HG02840 (cell line): ENCODE measurements around the gene TTLL11.

ENCODE experiments used
- ATAC-seq: cut with Tn5 transposase; IDR thresholded peaks from one replicate; pipeline ENCODE4 v1.9.1; 2021; ENCODE audit warnings: mild to moderate bottlenecking, moderate library complexity, moderate number of reproducible peaks; ENCODE audit not compliant: unreplicated experiment, low FRiP score

Gene TTLL11, protein sequence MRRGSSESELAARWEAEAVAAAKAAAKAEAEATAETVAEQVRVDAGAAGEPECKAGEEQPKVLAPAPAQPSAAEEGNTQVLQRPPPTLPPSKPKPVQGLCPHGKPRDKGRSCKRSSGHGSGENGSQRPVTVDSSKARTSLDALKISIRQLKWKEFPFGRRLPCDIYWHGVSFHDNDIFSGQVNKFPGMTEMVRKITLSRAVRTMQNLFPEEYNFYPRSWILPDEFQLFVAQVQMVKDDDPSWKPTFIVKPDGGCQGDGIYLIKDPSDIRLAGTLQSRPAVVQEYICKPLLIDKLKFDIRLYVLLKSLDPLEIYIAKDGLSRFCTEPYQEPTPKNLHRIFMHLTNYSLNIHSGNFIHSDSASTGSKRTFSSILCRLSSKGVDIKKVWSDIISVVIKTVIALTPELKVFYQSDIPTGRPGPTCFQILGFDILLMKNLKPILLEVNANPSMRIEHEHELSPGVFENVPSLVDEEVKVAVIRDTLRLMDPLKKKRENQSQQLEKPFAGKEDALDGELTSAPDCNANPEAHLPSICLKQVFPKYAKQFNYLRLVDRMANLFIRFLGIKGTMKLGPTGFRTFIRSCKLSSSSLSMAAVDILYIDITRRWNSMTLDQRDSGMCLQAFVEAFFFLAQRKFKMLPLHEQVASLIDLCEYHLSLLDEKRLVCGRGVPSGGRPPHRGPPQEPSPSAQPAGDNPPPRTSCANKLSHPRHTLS

DNA sequence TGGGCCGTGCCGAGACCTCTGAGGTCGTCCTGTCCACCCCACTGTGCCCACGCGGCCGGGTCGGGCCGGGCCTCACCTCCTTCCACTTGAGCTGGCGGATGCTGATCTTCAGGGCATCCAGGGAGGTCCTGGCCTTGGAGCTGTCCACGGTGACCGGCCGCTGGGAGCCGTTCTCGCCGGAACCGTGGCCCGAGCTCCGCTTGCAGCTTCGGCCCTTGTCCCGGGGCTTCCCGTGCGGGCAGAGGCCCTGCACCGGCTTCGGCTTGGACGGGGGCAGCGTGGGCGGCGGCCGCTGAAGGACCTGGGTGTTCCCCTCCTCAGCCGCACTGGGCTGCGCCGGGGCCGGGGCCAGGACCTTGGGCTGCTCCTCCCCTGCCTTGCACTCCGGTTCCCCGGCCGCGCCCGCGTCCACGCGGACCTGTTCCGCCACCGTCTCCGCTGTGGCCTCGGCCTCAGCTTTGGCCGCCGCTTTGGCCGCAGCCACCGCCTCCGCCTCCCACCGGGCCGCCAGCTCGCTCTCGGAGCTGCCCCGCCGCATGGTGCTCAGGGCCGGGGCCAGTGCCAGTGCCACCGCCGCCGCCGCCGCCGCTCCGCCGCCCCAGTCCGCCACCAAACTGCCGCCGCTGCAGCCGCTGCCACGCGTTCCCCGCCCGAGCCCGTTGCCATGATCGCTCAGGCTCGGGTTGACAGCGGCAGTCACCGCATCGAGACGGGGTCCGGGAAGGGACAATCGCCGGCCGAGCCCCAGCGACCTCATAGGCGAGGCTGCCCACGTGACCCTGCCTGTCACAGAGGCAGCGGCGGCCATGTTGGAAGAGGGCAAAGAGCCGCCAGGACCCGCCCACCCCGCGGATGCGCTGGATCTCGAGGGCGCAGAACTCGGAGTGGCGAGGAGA is at the start of gene TTLL11:
TSS of gene TTLL11 (minus strand) at position 698 of the 896 bp plus-strand sequence. CDS start at position 538, 160 bp downstream.
- ATAC-seq = peak; percentile 81

GRCh38 chr9:122141671-122142070 is 48.6 kb upstream of the TTLL11 start:
- ATAC-seq = no peak

DNA sequence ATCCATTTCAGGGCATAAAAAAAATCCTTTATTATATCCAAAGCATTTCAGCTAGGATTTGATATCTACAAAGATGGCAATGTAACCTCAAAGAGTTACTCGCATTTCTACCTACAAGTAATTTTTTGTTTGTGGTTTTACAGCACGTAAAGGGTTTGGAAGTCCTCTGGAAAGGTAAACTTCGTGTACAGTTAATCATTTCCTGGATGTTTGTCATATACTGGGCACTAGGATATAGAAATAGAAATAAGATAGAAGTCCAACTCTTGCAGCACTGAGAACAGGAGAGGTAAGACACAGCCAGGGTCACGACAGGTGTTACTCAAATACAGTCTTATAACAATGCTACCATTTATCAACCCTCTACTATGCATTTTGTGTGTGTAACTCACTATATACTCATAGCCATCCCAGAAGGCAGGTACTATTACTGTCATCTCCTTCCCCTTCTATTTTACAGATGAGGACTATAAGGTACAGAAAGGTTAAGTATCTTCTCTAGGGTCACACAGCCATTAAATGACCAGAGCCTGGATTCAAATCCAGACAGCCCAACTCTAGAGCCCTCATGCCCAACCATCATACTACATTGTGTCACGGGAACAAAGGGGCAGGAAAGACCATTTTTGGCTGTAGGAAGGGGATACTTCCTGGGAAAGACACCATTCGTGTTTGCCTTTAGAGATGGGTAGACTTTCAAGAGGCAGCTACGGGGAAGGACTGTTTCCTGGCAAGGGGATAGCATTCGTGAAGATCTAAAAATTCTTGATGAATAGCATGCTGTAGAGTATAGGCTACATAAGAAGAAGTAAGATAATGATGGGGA is 47.5 kb upstream of the TTLL11 start:
- ATAC-seq = no peak

GRCh38 chr9:122138560-122139268 is 45.6 kb upstream of the TTLL11 start:
- no peak for ATAC-seq

DNA sequence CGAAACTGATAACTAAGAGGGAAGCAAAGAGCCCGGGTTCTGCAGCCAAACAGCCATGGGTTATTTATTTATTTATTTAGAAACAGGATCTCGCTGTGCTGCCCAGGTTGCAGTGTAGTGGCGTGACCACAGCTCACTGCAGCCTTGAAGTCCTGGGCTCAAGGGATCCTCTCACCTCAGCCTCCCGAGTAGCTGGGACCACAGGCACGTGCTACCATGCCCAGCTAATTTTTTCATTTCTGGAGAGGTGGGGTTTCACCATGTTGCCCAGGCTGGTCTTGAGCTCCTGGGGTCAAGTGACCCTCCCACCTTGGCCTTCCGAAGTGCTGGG is 42.4 kb upstream of the TTLL11 start:
- ATAC-seq = no peak

DNA sequence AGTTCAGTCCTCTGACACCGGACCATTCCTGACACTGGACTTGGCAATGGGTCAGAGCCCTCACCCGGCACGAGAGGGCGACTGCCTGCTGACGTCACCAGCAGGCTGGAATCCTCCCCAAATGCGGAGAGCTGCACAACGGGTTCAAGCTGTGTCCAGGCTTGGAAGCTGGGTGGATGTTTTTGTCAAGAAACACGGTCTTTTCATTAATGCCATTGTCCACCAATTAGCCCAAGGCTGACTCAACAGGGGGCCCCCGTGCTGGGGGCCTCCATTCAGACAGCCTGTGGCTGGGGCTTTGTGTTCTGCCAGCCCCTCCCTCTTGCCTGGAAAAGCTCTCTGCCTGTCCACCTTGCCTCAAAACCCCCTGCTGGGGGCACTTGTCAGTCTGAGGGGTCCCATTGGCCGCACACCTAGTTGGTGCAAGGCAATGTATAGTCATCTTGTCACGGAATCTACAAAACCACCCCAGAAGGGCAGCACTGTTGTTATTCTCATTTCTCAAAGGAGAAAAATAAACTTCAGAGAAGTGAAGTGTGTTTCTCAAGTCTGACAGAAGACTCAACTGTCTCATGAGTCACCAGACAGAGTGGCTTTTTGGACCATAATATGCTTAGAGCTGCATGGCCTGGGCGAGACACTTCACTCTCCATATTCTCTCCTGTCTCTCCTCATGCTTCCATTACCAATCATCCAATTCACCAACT is 41.9 kb upstream of the TTLL11 start:
- ATAC-seq = no peak

DNA sequence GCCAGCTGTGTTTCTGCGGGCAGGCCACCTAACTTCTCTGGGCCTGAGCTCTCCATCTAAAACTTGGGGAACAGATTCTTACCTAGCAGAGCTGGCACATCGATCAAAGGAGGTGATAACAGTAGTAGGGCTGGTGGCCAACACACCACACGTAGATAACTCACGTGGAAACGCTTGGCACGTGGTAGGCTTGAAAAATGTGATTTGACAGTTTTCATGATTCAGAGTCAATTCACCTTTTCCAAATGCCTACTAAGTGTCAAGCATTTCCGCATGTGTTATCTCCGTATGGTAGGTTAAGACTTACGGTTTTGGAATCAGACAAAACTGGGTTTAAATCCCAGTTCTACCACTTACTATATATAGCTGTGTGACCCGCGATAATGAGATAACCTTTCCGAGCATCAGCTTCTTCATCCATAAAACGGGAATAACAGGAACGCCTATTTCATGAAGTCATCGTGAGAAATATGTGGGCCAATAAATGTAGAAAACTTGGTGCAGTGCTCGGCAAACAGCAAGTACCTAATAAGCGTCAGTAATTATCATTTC is 41.0 kb upstream of the TTLL11 start:
- ATAC-seq = no peak

DNA sequence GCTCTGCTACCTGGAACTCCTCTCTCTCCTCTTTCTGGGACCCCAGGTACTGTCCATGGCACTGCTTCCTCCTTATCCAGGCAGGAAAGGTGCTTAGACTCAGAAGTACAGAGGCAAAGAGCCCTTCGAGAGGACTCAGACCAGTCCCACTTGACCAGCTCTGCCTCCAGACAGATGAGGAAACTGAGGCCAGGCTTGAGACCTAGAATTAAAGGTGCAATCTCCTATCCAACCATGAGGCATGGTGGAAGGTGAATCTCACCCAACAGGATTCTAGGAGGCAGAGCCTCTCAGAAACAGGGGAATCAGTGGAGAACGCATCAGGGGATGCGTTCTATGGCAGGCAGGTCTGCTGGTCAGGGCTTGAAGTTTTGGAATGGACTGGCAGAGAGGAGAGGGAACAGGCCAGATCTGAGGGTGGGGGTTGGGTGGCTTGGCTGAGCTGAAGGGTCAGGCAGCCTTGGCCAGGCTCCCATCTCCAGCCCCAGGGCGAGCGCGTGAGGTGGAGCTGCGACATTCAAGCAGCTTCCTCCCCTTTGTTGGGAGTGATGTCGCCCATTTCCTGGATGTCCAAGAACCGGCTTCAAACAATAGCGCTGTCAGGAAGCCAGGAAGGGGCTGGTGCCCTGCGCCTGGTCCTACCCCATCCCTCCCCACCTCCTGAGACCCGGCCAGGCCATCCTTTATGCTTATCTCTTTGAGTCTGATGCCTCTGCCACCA is 40.3 kb upstream of the TTLL11 start:
- ATAC-seq = no peak

DNA sequence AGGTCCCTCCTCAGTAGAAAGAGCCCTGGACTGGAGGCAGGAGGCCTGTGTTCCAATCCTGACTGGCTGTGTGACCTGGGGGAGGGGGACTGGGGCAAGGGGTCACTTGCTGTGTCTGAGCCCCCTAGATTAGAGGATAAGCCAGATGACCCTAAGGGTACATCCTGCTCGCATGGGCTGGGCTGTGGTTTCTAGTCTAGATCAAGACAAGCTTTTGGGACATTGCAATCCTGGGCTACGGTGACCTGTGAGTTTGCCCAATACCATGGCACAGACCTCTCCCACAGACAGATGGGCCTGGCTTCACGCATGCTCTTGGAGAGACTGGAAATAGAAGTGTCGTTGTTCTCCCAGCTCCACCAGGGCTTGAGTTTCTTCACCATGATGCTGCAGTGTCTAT is 39.4 kb upstream of the TTLL11 start:
- no peak for ATAC-seq

DNA sequence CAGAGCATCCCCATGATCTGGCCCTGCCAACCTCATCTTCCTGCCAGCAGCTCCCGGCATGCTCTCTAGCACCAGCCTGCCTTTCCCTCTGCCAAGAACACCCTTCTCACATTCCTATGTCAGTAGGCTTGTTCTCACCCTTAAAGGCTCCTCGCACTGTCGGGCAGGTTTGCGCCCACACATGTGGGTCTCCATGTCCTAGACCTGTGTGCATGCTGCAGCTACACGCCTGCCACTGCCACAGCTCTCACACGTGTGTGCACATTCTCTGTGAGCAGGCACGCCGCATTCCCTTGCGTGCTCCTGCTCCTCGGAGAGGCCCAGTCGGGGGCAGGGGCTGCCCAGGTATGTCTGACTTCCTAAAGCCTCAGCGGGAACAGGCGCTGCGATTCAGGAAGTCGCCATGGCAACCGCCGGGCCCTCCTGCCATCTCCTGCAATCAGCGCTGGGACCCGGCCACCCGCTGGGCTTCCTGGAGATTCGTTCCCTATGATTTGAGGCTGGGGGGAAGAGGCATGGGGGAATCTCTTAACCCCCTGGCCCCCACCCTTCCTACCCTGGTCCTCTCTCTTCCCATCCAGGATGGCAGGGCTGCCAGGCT is 38.4 kb upstream of the TTLL11 start:
- ATAC-seq = no peak

GRCh38 chr9:122130837-122131236 is 37.7 kb upstream of the TTLL11 start:
- no peak for ATAC-seq

DNA sequence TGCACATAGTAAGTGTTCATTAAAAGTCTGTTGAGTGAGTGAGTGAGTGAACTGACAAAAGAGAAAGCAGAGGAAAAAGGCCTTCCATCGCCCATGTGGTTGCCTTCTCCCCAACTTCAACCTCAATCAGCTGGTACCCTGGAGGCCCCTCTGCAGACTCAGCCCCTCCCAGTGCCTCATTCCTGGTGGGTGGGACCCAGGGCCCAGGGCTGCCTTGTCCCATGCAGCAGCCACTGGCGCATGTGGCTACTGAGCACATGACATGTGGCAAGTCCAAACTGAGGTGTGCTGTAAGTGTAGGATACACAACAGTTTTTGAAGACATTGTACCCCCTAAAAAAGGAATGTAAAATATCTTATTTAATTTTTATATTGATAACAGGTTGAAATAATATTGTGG is 36.9 kb upstream of the TTLL11 start:
- ATAC-seq = no peak

GRCh38 chr9:122128969-122129343 is 35.8 kb upstream of the TTLL11 start:
- no peak for ATAC-seq

DNA sequence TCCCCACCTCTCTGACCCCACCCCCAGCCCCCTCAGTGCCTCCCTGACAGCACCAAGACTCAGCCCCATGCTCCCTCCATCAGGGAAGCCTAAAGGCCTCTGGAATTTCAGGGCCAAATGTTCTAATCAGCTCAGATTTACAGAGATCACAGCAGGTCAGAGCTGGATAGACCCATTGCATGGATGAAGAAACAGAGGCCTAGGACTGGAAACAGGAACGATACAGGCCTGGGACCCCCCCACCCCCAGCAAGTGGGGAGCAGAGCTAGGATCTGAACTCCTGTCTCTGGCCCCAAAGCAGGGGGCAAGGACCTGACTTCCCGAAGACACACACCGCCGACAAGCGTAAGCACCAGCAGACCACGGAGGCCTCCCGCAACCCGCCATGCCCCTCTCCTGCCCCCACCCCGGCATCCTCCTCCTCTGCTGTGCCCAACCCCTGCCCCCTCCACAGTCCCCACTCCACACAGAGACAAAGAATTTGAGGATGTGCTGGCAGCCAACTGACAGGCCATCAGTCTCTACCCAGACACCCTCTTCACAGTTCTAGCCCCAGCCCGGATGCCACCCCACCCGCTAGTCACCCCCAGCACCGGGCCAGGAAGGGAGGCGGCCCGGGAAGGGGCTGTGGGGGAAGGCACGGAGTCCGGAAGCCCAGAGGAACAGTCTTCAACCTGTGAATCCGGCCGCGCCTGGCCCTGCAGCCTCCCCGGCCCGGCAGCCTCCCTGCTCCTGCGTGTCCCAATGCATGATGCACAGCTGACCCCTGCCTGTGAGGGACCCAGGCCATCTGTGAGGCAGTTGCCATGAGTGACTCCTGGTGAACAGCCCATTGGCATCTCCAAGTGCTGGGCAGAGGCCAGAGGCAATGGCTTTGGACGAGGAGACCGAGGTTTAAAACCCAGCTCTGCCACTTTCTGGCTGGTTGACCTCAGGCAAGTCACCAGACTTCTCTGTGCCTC is 35.2 kb upstream of the TTLL11 start:
- no peak for ATAC-seq

DNA sequence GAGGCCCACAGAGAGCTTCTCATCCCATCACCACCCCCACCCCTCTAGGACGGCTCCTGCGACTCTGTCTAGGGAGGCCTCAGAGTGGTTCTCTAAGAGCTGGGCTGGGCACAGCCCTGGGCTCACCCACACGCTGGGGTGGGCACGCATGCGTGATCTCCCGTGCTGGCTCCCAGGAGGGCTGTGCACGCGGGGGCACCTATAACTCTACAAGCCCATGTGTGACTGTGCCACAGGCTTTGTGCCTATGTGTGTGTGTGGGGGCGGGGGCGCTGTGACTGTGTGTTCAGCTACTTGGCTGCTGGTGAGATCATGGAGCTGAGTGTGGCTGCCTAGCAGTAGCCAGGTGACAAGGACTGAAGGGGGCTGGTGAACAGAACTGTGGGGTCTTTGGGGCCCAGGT is 34.3 kb upstream of the TTLL11 start:
- ATAC-seq = no peak
